ENCODE measurements around the gene FHIT.

DNA sequence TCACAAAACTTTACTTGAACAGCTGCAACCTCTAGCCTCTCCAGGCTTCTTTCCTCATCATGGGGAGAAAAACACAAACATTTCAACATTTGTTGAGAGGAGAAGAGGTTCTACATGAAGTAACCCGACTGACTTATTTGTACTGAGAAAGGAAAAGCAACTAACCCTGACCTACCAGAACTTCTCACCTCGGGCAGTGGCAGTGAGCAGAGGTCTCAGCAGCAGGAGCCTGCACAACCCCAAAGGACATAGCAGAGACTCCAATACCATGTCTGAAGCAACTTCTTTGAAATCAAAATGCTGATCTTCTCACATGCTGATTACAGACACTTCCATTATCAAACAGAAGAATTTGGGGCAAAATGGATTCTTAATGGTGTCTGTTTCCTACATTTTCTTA, 1115.8 kb downstream of the FHIT start:
- TF ChIP-seq POLR2A (IDR thresholded peaks at IDR 0.05) (no peak), EP300 (IDR thresholded peaks at IDR 0.05) (no peak)
- TF ChIP-seq, protein P1, sequence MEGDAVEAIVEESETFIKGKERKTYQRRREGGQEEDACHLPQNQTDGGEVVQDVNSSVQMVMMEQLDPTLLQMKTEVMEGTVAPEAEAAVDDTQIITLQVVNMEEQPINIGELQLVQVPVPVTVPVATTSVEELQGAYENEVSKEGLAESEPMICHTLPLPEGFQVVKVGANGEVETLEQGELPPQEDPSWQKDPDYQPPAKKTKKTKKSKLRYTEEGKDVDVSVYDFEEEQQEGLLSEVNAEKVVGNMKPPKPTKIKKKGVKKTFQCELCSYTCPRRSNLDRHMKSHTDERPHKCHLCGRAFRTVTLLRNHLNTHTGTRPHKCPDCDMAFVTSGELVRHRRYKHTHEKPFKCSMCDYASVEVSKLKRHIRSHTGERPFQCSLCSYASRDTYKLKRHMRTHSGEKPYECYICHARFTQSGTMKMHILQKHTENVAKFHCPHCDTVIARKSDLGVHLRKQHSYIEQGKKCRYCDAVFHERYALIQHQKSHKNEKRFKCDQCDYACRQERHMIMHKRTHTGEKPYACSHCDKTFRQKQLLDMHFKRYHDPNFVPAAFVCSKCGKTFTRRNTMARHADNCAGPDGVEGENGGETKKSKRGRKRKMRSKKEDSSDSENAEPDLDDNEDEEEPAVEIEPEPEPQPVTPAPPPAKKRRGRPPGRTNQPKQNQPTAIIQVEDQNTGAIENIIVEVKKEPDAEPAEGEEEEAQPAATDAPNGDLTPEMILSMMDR (IDR thresholded peaks at IDR 0.05), result no peak
